GM19455 (cell line): ENCODE results near the gene ARMC2.
"Not testable (repeated sequence)": the region's sequence is repeated elsewhere in the genome, so short reads cannot be mapped to it uniquely, and the experiment has no call there.

ENCODE experiments used
- ATAC-seq: cut with Tn5 transposase; IDR thresholded peaks from one replicate; pipeline ENCODE4 v1.9.1; 2021; ENCODE audit not compliant: unreplicated experiment

Gene ARMC2

GRCh38 chr6:108948181-108948661, 100.0 kb downstream of the ARMC2 start:
- ATAC-seq, result no peak

DNA sequence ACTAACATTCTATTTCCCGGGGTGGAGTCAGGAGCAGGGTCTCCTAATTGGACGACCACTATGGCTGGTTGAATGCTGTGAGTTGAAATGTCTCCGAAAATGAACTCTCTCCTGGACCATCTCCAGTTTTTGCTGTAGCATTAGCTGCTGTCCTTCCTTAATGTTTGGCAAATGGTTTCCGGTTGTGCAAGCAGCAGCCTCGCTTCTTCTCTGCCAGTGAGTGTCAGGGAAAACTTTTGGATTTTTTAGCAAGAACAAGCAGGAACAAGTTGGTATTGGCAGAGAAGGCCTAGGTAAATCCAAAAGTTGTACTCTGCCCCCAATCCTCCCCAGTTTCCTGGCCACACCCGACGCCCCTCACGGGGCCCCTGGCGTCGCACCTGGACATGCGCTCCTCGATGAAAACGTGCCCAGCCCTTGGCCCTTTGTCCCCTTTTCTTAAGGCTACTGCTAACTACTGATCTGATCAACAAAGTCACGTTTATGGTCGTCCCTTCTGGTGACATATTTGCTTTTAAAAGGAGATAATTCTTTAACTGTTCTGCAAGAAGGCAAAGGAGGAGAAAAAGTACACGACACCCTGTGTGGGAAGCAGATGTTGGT, 103.2 kb downstream of the ARMC2 start:
- no peak for ATAC-seq

GRCh38 chr6:108952776-108953486, 104.7 kb downstream of the ARMC2 start:
- no peak for ATAC-seq

DNA sequence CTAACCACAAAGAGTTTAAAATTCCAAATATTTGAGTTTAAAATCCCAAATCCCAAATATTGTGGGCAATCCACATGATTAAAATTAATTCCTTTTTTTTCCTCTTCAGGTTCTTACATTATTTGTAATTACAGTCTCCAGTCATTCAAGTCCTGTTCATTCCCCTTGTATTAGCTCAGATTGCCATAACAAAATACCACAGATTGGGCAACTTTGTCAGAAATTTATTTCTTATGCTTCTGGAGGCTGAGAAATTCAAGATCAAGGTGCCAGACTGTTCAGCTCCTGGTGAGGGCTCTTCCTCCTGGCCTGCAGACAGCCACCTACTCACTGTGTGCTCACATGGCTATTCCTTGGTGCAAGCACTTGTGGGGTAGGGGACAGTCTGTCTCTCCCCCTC, 105.5 kb downstream of the ARMC2 start:
- no peak for ATAC-seq

DNA sequence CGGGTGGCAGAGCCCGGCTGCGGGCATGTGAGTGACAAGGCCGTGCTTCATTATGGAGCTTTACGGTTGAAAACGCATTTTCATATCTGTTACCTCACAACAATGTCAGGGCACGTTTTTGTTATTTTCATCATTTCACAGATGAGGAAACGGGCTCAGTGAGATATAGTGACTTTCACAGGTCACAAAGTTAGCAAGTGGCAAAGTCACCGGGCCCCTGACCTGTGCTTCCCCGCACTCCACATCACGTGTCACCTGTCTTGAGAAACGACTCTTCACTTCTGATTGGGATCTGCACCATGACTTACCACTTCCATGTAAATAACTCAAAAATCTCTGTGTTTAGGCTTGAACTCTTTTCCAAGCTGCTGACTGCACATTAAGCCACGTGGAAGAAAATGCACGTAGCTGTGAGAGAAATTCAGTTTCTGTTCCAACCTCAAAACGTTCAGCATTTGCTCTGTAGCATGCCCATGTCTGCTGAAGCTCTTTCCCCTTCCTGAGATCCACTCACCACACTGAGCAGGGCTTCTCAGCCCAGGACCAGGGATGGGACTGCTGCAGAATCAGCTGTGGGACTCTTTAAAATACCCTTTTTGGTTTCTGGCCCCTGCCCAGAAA, 107.2 kb downstream of the ARMC2 start:
- ATAC-seq, result no peak

DNA sequence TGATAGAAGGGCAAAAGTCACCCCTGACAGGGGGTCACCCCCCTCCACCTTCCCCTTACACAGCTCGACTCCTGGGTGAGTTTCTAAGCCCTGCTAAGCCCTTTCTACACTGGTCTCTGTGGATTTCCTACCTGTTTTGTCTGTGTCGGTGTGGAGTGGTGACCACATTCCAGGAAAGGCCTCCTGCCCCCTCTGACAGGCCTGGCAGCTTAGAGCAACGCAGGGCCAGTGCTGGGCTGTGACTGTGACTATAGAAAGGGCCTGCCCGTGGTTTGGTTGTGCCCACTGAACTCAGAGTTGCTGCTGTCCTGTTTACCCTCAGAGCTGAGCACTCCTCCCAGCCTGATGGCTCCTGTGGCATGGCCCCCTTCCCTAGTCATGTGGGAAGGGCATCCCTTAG, 109.0 kb downstream of the ARMC2 start:
- ATAC-seq, result no peak

- no peak for ATAC-seq
Observed at GRCh38 chr6:108958900-108959770, 110.9 kb downstream of the ARMC2 start.

DNA sequence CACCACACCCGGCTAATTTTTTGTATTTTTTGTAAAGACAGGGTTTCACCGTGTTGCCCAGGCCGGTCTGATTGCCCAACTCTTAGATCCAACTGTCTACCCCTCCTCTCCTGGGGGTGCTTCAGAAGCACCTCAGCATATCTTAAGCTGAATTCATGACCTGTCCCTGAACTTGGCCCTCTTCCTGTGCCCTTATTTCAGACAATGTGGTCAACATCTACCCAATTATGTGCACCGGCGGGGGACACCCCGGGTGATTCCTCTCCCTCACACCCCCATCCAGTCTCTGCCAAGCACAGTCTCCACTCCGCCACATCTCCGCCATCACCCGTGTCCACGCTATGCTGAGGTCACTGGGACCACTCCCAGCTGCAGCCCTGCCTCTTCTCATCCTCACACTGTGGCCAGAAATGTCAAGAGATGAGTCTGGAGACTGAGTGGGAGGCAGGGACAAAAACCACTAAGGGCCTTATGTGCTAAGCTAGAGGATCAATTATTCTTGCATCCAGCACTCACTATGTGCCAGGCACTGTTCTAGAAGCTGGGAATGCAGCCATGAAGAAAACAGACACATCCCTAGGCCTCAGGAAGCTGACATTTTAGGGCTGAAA, 111.9 kb downstream of the ARMC2 start:
- ATAC-seq, result no peak

- ATAC-seq, result no peak
Observed at GRCh38 chr6:108960601-108961000, 112.4 kb downstream of the ARMC2 start.

GRCh38 chr6:108961077-108961476, 112.9 kb downstream of the ARMC2 start:
- ATAC-seq, result no peak

DNA sequence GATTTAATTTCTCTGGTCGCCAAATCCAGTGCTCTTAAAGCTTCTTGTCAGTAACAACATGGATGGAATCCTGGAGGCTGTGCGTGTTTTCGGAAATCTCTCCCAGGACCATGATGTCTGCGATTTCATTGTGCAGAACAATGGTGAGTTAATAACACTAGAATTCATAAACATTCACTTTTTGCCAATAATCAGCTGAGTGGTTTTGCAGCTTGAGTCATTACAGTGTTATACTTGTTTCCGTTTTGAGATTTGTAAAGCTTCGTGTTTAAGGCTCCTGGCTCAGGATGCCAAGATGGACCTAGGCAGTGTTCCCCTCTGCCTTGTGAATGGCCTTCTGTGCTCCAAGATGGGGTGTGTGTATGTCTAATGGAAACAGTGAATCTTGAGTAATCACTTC, 113.8 kb downstream of the ARMC2 start:
- no peak for ATAC-seq

DNA sequence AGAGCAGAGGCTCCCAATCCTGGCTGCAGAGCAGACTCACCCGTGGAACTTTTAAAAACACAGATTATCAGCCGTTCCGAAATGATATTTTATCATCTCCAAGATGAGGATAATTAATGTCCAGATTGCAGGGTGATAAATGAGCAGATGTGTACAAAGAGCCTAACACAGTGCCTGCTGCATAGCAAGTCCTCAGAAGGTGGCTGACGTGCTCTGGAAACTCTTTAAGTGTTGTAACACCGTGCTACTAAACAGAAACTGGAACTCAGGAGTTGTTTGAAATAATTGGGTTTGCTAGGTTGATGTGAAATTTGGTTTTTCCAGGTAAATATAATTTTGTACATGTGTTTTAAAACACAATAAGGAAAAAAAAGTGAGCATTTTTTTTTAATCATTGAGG, 118.0 kb downstream of the ARMC2 start:
- ATAC-seq, result no peak

DNA sequence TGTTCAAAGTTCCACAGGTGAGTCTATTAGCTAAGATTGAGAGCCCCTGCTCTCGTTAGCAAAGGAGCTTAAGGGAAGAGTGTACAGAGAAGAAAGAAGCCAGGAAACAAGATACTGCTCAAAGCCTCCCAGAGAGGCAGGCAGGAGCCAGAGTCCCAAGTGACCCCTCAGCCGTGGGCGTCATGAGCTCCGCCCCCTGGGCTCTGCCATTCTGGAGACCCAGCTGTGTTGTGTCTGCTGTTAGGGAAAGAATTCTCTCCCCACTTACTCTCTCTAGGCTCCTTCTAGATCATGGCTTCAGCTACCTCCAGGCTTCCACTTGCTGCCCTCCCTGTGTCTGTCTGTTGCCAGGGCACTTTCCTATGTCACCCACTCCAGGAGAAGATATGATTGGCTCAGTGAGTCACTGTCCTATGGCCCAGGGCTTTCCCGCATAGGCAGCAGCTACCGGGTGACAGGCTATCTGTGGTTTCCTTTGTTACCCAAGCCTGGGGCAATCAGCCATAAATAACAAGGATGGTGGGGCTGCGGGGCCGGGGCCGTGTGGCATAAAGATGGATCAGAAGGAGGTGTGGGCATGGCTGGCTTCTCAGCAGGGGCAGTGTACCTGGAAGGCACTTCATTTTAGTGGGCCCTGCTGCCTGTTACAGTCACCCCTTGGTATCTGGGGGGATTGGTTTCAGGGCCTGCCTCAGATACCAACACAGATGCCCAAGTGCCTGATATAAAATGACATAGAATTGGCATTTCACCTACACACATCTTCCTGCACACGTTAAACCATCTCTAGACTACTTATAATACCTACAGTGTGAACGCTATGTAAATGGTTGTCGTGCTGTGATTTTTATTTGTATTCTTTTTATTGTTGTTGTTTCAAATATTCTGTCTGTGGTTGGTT, 118.9 kb downstream of the ARMC2 start:
- ATAC-seq, result no peak

- no peak for ATAC-seq
Observed at GRCh38 chr6:108968325-108969316, 120.4 kb downstream of the ARMC2 start.

DNA sequence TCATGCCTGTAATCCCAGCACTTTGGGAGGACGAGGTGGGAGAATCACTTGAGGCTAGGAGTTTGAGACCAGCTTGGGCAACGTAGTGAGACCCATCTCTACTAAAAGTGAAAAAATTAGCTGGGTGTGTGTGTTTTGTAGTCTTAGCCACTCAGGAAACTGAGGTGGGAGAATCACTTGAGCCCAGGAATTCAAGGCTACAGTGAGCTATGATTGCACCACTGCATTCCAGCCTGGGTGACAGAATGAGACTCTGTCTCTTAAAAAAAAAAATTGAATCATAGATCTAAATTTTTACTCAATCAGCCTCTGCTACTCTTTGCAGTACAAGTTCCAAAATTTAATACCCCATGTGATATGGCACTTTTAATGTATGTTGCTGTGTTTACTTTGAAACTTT, 121.6 kb downstream of the ARMC2 start:
- ATAC-seq, result no peak

DNA sequence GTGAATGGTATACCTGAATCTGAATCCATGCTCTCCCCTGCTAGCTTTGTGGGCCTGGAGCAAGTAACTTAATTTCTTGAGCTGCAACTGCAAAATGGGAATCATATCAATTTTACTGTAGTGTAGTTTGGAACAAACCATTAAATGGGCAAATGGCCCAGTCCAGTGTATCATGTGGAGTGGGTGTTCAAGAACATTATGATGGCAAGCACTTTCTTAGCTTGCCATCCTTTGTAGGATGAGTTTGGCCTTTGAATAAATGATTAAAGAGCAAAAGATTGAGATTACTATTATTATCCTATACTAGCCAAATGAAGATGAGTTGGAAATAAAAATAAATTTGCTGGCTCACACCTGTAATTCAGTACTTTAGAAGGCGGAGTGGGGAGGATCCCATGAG, 126.0 kb downstream of the ARMC2 start:
- no peak for ATAC-seq

GRCh38 chr6:108978638-108979037, 130.4 kb downstream of the ARMC2 start:
- not testable (repeated sequence) for ATAC-seq
